K562 (cell line): ENCODE results near the gene GIPR. TPM values are rescaled to one million over a fixed set of nuclear protein-coding genes. Genes with fewer than 3 reads are reported as not detected.

Source experiments
- GABPA ChIP-seq: fragments of 200-800 bp; sonication (Bioruptor generic); conservative IDR thresholded peaks from 2 replicates; pipeline ENCODE4 v1.6.1; 2016; ENCODE audit warnings: low read depth, missing genetic modification characterization, missing compliant biosample characterization
- GTF2F1 ChIP-seq: IDR thresholded peaks from 2 replicates; pipeline ENCODE4 v1.6.1; 2011; ENCODE audit warnings: low read depth, low read length, improper control_type of control experiment
- MAZ ChIP-seq, 2 experiments: fragments of 450-650 bp in 1 of 2; sonication (generic) in 1 of 2; formaldehyde crosslinking; IDR thresholded peaks in 1 of 2; conservative IDR thresholded peaks in 1 of 2; 2 replicates each; pipeline versions ENCODE4 v1.4.0 to v1.5.0; 2020; ENCODE audit warnings: mild to moderate bottlenecking in 1 of 2, missing genetic modification reagents in 1 of 2
- MEIS2 ChIP-seq: fragments of 450-650 bp; IDR thresholded peaks from 2 replicates; pipeline ENCODE4 v1.6.1; 2014; ENCODE audit warnings: mild to moderate bottlenecking; ENCODE audit not compliant: partially characterized antibody
- NFIC ChIP-seq: fragments of 450-650 bp; IDR thresholded peaks from 2 replicates; pipeline ENCODE4 v1.6.1; 2017; ENCODE audit warnings: mild to moderate bottlenecking, inconsistent platforms
- NR0B1 ChIP-seq: fragments of 450-650 bp; IDR thresholded peaks from one replicate; pipeline ENCODE4 v1.6.1; 2018; ENCODE audit warnings: mild to moderate bottlenecking, moderate library complexity; ENCODE audit not compliant: partially characterized antibody
- POLR2A ChIP-seq: fragments of 450-650 bp; conservative IDR thresholded peaks from 2 replicates; pipeline ENCODE4 v1.6.1; 2016
- POLR2B ChIP-seq: fragments of 450-650 bp; IDR thresholded peaks from 2 replicates; pipeline ENCODE4 v1.6.1; 2018; ENCODE audit warnings: low read depth; ENCODE audit not compliant: partially characterized antibody
- PYGO2 ChIP-seq: fragments of 450-650 bp; IDR thresholded peaks from 2 replicates; pipeline ENCODE4 v1.6.1; 2016; ENCODE audit warnings: mild to moderate bottlenecking, missing genetic modification characterization, moderate library complexity, missing compliant biosample characterization
- SIN3B ChIP-seq: fragments of 450-650 bp; IDR thresholded peaks from 2 replicates; pipeline ENCODE4 v1.6.1; 2017; ENCODE audit warnings: low read depth, mild to moderate bottlenecking, moderate library complexity
- SP1 ChIP-seq: sonication (generic); formaldehyde crosslinking; IDR thresholded peaks from 2 replicates; pipeline ENCODE4 v1.8.1; 2022; ENCODE audit warnings: mild to moderate bottlenecking, missing genetic modification reagents
- THAP7 ChIP-seq: fragments of 250-450 bp; sonication (Bioruptor Pico); IDR thresholded peaks from 2 replicates; pipeline ENCODE4 v1.5.0; 2021
- TRIM24 ChIP-seq, 2 experiments: fragments of 450-650 bp; IDR thresholded peaks; 2 replicates each; pipeline ENCODE4 v1.6.1; 2016
- ZBTB17 ChIP-seq: fragments of 450-650 bp; formaldehyde crosslinking; IDR thresholded peaks from 2 replicates; pipeline ENCODE4 v1.4.0; 2020; ENCODE audit warnings: mild to moderate bottlenecking
- ZNF23 ChIP-seq: fragments of 250-450 bp; sonication (Bioruptor Pico); IDR thresholded peaks from 2 replicates; pipeline ENCODE4 v1.4.0; 2020; ENCODE audit warnings: mild to moderate bottlenecking
- polyA plus RNA-seq, 8 experiments: library from polyadenylated mRNA; depleted of rRNA in 4 of 8; stranded (reverse) in 5 of 8; unstranded in 3 of 8; fragments of >200 nt; fragmentation: Nextera tagmentation in 2 of 8; fragmentation: Illumina TruSeq in 1 of 8; extraction: Ambion mirVana in 2 of 8; extraction: Trizol in 1 of 8; gene quantifications; 2 replicates each; pipeline versions ENCODE4 v1.2.1 to v1.2.3, GENCODE V29; 2011 to 2014; ENCODE audit warnings: inconsistent platforms in 1 of 8, missing spikeins in 1 of 8
- total RNA-seq, 7 experiments: library from RNA; depleted of rRNA in 6 of 7; stranded (reverse); fragments of >200 nt in 6 of 7; fragmentation: Illumina TruSeq in 2 of 7; extraction: Trizol in 2 of 7; gene quantifications; 2 replicates each; pipeline versions ENCODE4 v1.2.1 to v1.2.3, GENCODE V29; 2011 to 2021; ENCODE audit warnings: low replicate concordance in 1 of 7
- TF ChIP-seq, protein P1 (sequence below): fragments of 200-800 bp; sonication (Bioruptor generic); IDR thresholded peaks from 2 replicates; pipeline ENCODE4 v1.6.1; 2017; ENCODE audit warnings: missing genetic modification characterization, missing compliant biosample characterization
- TF ChIP-seq, protein P2 (sequence below), 2 experiments: IDR thresholded peaks; 2 replicates each; pipeline ENCODE4 v1.6.1; 2012; ENCODE audit warnings: improper control_type of control experiment in 2 of 2, low read depth in 2 of 2, low read length in 2 of 2, borderline replicate concordance in 1 of 2

The GIPR gene
- total and polyA plus RNA-seq, 9 of the 15 experiments (the other 6 are each of a cell fraction or from before 2014, with no cell fraction given) = 2.2 to 26.8 (median 12.7) TPM

GRCh38 chr19:45730368-45731288 lies 62.6 kb downstream of the GIPR start, which contains the start of gene FBXO46 (continued):
- TF ChIP-seq MAZ (CRISPR knock-in tag; conservative IDR thresholded peaks at IDR 0.05 in 1 of 2, IDR thresholded peaks at IDR 0.05 in 1 of 2) = peak; percentile 78 to 85
- TF ChIP-seq, protein P1, sequence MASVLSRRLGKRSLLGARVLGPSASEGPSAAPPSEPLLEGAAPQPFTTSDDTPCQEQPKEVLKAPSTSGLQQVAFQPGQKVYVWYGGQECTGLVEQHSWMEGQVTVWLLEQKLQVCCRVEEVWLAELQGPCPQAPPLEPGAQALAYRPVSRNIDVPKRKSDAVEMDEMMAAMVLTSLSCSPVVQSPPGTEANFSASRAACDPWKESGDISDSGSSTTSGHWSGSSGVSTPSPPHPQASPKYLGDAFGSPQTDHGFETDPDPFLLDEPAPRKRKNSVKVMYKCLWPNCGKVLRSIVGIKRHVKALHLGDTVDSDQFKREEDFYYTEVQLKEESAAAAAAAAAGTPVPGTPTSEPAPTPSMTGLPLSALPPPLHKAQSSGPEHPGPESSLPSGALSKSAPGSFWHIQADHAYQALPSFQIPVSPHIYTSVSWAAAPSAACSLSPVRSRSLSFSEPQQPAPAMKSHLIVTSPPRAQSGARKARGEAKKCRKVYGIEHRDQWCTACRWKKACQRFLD (CRISPR knock-in tag) = peak; percentile 85; the same call in 1 of the 2 replicates
- peak; percentile 75; the same call in 1 of the 2 replicates for TF ChIP-seq GTF2F1
- peak; percentile 97 for TF ChIP-seq ZBTB17 (CRISPR knock-in tag)
- TF ChIP-seq, protein P2, sequence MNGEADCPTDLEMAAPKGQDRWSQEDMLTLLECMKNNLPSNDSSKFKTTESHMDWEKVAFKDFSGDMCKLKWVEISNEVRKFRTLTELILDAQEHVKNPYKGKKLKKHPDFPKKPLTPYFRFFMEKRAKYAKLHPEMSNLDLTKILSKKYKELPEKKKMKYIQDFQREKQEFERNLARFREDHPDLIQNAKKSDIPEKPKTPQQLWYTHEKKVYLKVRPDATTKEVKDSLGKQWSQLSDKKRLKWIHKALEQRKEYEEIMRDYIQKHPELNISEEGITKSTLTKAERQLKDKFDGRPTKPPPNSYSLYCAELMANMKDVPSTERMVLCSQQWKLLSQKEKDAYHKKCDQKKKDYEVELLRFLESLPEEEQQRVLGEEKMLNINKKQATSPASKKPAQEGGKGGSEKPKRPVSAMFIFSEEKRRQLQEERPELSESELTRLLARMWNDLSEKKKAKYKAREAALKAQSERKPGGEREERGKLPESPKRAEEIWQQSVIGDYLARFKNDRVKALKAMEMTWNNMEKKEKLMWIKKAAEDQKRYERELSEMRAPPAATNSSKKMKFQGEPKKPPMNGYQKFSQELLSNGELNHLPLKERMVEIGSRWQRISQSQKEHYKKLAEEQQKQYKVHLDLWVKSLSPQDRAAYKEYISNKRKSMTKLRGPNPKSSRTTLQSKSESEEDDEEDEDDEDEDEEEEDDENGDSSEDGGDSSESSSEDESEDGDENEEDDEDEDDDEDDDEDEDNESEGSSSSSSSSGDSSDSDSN (IDR thresholded peaks at IDR 0.05; ENCODE audit: borderline replicate concordance in 1 of 2, low read depth in 2 of 2, low read length in 2 of 2) = peak in 1 of 2 experiments; percentile 47; a peak in 1 of 4 replicates
- no peak for TF ChIP-seq ZNF23 (CRISPR knock-in tag)
- no peak for TF ChIP-seq NR0B1
- TF ChIP-seq TRIM24 (IDR thresholded peaks at IDR 0.05) = 0 out of 4 replicates have a peak, but pooled peaks of 1 of the 2 experiments have one; percentile 15
- TF ChIP-seq SIN3B = no peak
- peak; percentile 87 for TF ChIP-seq SP1 (CRISPR knock-in tag)
- TF ChIP-seq NFIC = peak; percentile 63
- peak; percentile 90 for TF ChIP-seq POLR2B
- no peak for TF ChIP-seq PYGO2
- peak; percentile 90 for TF ChIP-seq POLR2A
- TF ChIP-seq MEIS2 = peak; percentile 85
- peak; percentile 90 for TF ChIP-seq GABPA (tag)
- no peak for TF ChIP-seq THAP7
